NCI-H345 treated with DMSO at 0.1 percent for 48 hours (cell line): ENCODE measurements around the gene OSBPL10.
"Not testable (repeated sequence)": the region's sequence is repeated elsewhere in the genome, so short reads cannot be mapped to it uniquely, and the experiment has no call there.

Experiments used
- DNase-seq: peaks from one replicate; lab custom pipeline; 2025; ENCODE audit not compliant: unreplicated experiment; lab: John Stamatoyannopoulos, UW

Gene OSBPL10

GRCh38 chr3:31860642-31861041, 120.4 kb downstream of the OSBPL10 start:
- DNase-seq = not testable (repeated sequence)

- no peak for DNase-seq
These were observed 121.8 kb downstream of the OSBPL10 start for GRCh38 chr3:31859245-31859644.

GRCh38 chr3:31858439-31858838, 122.6 kb downstream of the OSBPL10 start:
- no peak for DNase-seq

- no peak for DNase-seq
These were observed 127.5 kb downstream of the OSBPL10 start for GRCh38 chr3:31853580-31853979.

GRCh38 chr3:31851278-31851677, 129.8 kb downstream of the OSBPL10 start:
- no peak for DNase-seq

GRCh38 chr3:31848911-31849310, 132.2 kb downstream of the OSBPL10 start:
- DNase-seq = no peak

GRCh38 chr3:31848163-31848818, 132.8 kb downstream of the OSBPL10 start:
- no peak for DNase-seq

GRCh38 chr3:31847760-31848159, 133.3 kb downstream of the OSBPL10 start:
- DNase-seq = no peak

GRCh38 chr3:31841515-31841914, 139.5 kb downstream of the OSBPL10 start:
- no peak for DNase-seq

GRCh38 chr3:31840252-31840651, 140.8 kb downstream of the OSBPL10 start:
- DNase-seq = no peak

GRCh38 chr3:31839144-31839917, 141.7 kb downstream of the OSBPL10 start:
- no peak for DNase-seq

- no peak for DNase-seq
These were observed 144.7 kb downstream of the OSBPL10 start for GRCh38 chr3:31836131-31837075.

- no peak for DNase-seq
These were observed 147.5 kb downstream of the OSBPL10 start for GRCh38 chr3:31833391-31834190.

- DNase-seq = no peak
These were observed 148.5 kb downstream of the OSBPL10 start for GRCh38 chr3:31832551-31832950.

GRCh38 chr3:31831591-31831990, 149.5 kb downstream of the OSBPL10 start:
- DNase-seq = no peak

GRCh38 chr3:31829826-31830426, 151.1 kb downstream of the OSBPL10 start:
- no peak for DNase-seq

- no peak for DNase-seq
These were observed 152.1 kb downstream of the OSBPL10 start for GRCh38 chr3:31829010-31829409.

- no peak for DNase-seq
These were observed 153.1 kb downstream of the OSBPL10 start for GRCh38 chr3:31828007-31828406.

- DNase-seq = no peak
These were observed 157.9 kb downstream of the OSBPL10 start for GRCh38 chr3:31823184-31823583.

- no peak for DNase-seq
These were observed 159.9 kb downstream of the OSBPL10 start for GRCh38 chr3:31821118-31821517.
